HPDE6-E6E7 (cell line): ENCODE results near the gene GPR39.

Source experiments
- DNase-seq: peaks from one replicate; pipeline ENCODE4 v3.0.0; 2011; ENCODE audit warnings: missing footprints; ENCODE audit errors: extremely low spot score

Gene GPR39

GRCh38 chr2:132671151-132671835 lies 254.7 kb downstream of the GPR39 start:
- no peak for DNase-seq

GRCh38 chr2:132676999-132677398 lies 260.4 kb downstream of the GPR39 start:
- no peak for DNase-seq

DNA sequence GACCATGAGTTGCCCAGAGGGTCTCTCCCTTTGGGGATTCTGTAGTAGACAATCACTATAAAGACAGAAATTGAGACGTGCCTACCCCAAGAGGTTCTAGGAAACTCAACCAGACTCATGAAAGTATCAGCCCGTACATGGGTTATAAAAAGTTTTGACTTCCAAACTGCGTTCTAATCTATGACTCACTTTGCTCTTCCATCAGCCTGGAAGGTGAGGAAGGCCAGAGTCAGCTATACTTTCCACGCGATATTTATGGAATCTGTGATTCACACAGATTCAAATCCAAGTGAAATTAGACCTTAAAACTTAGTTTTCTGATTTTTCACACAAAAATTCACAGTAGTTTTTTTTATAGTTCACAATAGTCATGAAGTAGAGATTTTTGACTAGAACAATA lies 261.1 kb downstream of the GPR39 start:
- no peak for DNase-seq

- no peak for DNase-seq
These were observed 261.9 kb downstream of the GPR39 start for GRCh38 chr2:132678483-132678882.

DNA sequence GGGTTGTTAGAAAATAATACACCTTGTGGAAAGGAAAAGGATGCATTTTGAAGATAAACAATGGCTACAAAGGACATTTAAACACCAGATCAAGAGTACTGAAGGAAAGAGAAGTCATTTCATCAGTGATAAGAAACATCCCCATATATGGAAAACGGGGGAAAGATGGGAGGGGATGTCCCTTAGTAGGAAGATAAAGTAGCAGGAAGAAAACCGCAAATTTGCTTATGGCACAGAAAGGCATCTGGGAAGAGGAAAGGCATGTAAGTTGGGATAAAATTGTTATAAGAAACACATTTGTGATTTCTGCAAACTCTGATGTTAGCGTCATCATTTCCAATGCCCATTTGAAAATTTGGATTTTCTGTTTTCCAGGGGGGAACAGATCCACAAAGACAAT lies 263.9 kb downstream of the GPR39 start:
- no peak for DNase-seq

- DNase-seq, result no peak
These were observed 265.2 kb downstream of the GPR39 start for GRCh38 chr2:132681766-132682165.

GRCh38 chr2:132690664-132691303 lies 274.2 kb downstream of the GPR39 start:
- DNase-seq, result no peak

- no peak for DNase-seq
These were observed 275.0 kb downstream of the GPR39 start for GRCh38 chr2:132691556-132691955.

GRCh38 chr2:132692816-132693215 lies 276.2 kb downstream of the GPR39 start:
- no peak for DNase-seq
